Measurements from ENCODE around the gene GFM1.

DNA sequence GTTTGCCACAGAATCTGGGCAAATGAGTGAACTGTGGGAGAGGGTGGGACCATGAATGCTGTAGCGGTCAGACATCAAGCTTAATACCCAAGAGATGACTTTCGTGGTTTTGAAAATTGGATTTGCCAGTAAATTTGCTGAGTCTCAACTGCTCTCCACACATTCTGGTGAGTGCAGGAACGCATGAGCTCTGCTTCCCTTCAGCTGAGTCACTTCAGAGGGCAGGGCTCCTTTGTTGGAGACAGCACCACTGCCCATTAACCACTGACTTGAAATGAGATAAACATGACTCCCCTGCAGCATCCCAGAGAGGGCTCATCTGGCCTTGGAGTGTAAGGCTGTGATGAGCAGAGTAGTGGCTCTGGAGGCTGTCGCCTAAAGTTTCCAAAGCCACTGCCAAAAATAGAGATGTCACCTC lies 65.3 kb downstream of the GFM1 start:
- TF ChIP-seq, protein P1, sequence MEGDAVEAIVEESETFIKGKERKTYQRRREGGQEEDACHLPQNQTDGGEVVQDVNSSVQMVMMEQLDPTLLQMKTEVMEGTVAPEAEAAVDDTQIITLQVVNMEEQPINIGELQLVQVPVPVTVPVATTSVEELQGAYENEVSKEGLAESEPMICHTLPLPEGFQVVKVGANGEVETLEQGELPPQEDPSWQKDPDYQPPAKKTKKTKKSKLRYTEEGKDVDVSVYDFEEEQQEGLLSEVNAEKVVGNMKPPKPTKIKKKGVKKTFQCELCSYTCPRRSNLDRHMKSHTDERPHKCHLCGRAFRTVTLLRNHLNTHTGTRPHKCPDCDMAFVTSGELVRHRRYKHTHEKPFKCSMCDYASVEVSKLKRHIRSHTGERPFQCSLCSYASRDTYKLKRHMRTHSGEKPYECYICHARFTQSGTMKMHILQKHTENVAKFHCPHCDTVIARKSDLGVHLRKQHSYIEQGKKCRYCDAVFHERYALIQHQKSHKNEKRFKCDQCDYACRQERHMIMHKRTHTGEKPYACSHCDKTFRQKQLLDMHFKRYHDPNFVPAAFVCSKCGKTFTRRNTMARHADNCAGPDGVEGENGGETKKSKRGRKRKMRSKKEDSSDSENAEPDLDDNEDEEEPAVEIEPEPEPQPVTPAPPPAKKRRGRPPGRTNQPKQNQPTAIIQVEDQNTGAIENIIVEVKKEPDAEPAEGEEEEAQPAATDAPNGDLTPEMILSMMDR (IDR thresholded peaks at IDR 0.05): no peak
- TF ChIP-seq, protein P2, sequence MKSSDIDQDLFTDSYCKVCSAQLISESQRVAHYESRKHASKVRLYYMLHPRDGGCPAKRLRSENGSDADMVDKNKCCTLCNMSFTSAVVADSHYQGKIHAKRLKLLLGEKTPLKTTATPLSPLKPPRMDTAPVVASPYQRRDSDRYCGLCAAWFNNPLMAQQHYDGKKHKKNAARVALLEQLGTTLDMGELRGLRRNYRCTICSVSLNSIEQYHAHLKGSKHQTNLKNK (CRISPR knock-in tag; IDR thresholded peaks at IDR 0.05): no peak
- TF ChIP-seq FOXJ3 (CRISPR knock-in tag; IDR thresholded peaks at IDR 0.05; ENCODE audit: borderline replicate concordance): no peak
- TF ChIP-seq SMAD4 (CRISPR knock-in tag; IDR thresholded peaks at IDR 0.05): no peak
- TF ChIP-seq, protein P3, sequence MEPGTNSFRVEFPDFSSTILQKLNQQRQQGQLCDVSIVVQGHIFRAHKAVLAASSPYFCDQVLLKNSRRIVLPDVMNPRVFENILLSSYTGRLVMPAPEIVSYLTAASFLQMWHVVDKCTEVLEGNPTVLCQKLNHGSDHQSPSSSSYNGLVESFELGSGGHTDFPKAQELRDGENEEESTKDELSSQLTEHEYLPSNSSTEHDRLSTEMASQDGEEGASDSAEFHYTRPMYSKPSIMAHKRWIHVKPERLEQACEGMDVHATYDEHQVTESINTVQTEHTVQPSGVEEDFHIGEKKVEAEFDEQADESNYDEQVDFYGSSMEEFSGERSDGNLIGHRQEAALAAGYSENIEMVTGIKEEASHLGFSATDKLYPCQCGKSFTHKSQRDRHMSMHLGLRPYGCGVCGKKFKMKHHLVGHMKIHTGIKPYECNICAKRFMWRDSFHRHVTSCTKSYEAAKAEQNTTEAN (CRISPR knock-in tag; IDR thresholded peaks at IDR 0.05): no peak
- no peak for TF ChIP-seq MXD4 (CRISPR knock-in tag; IDR thresholded peaks at IDR 0.05; ENCODE audit: borderline replicate concordance)
- TF ChIP-seq, protein P4, sequence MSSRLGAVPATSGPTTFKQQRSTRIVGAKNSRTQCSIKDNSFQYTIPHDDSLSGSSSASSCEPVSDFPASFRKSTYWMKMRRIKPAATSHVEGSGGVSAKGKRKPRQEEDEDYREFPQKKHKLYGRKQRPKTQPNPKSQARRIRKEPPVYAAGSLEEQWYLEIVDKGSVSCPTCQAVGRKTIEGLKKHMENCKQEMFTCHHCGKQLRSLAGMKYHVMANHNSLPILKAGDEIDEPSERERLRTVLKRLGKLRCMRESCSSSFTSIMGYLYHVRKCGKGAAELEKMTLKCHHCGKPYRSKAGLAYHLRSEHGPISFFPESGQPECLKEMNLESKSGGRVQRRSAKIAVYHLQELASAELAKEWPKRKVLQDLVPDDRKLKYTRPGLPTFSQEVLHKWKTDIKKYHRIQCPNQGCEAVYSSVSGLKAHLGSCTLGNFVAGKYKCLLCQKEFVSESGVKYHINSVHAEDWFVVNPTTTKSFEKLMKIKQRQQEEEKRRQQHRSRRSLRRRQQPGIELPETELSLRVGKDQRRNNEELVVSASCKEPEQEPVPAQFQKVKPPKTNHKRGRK (CRISPR knock-in tag; IDR thresholded peaks at IDR 0.05; ENCODE audit: borderline replicate concordance): no peak
- no peak for TF ChIP-seq IRF2 (CRISPR knock-in tag; IDR thresholded peaks at IDR 0.05; ENCODE audit: borderline replicate concordance, low read depth)
- TF ChIP-seq, protein P5, sequence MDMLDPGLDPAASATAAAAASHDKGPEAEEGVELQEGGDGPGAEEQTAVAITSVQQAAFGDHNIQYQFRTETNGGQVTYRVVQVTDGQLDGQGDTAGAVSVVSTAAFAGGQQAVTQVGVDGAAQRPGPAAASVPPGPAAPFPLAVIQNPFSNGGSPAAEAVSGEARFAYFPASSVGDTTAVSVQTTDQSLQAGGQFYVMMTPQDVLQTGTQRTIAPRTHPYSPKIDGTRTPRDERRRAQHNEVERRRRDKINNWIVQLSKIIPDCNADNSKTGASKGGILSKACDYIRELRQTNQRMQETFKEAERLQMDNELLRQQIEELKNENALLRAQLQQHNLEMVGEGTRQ (CRISPR knock-in tag; IDR thresholded peaks at IDR 0.05): no peak
- TF ChIP-seq, protein P6, sequence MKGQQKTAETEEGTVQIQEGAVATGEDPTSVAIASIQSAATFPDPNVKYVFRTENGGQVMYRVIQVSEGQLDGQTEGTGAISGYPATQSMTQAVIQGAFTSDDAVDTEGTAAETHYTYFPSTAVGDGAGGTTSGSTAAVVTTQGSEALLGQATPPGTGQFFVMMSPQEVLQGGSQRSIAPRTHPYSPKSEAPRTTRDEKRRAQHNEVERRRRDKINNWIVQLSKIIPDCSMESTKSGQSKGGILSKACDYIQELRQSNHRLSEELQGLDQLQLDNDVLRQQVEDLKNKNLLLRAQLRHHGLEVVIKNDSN (CRISPR knock-in tag; IDR thresholded peaks at IDR 0.05): no peak
- TF ChIP-seq, protein P7, sequence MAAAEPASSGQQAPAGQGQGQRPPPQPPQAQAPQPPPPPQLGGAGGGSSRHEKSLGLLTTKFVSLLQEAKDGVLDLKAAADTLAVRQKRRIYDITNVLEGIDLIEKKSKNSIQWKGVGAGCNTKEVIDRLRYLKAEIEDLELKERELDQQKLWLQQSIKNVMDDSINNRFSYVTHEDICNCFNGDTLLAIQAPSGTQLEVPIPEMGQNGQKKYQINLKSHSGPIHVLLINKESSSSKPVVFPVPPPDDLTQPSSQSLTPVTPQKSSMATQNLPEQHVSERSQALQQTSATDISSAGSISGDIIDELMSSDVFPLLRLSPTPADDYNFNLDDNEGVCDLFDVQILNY (CRISPR knock-in tag; IDR thresholded peaks at IDR 0.05): no peak
